Measurements from ENCODE around the gene MAP7D1.

Gene MAP7D1

DNA sequence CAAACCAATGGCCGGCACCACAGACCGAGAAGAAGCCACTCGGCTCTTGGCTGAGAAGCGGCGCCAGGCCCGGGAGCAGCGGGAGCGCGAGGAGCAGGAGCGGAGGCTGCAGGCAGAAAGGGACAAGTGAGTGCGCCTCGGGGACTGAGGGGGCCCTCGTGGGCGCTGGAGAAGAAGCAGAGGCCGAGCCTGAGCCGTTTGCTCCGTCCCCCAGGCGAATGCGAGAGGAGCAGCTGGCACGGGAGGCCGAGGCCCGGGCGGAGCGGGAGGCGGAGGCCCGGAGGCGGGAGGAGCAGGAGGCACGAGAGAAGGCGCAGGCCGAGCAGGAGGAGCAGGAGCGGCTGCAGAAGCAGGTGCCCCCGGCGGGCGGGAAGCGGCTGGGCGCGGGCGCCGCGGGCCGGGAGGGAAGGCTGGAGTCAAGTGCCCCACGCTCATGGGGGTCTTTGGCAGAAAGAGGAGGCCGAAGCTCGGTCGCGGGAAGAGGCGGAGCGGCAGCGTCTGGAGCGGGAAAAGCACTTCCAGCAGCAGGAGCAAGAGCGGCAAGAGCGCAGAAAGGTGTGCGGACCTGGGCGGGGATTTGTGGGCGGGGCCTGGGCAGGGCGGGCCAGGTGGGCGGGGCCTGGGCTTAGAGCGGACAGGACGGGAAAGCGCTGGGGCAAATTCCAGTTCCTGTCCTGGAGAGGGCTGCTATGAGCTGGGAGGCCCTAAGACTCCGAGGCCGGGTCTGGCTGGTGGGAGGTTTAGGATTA lies 22.7 kb downstream of the MAP7D1 start:
- no peak overlapping the region for H3K4me3 ChIP-seq (ENCODE audit: insufficient read depth, low read length, poor library complexity, severe bottlenecking)
- no peaks in the 10 kb centered on the region for H3K9me3 ChIP-seq (ENCODE audit: insufficient read depth, low read length)

DNA sequence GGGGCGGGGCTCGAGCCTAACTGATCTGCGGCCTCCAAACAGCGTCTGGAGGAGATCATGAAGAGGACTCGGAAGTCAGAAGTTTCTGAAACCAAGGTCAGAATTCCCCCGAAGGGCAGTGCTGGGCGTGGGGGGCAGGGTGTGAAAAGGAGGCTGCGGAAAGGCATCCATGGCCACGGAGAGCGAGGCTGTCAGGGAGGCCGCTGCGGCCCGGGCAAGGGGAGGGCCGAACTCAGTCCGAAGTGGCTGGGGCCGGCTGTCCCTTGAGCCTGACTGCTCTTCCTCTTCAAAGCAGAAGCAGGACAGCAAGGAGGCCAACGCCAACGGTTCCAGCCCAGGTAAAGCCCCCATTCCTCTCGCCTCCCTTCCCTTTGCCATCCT lies 23.2 kb downstream of the MAP7D1 start:
- no peaks in the 10 kb centered on the region for H3K36me3 ChIP-seq (ENCODE audit: low read length)

More for the DNA sequence above, 22.7 kb downstream of the MAP7D1 start:
- no peaks in the 10 kb centered on the region for H3K27me3 ChIP-seq (ENCODE audit: low read length)
- no peak overlapping the region for H2AFZ ChIP-seq (ENCODE audit: low read depth, low read length, severe bottlenecking)
- no peak overlapping the region for H3K4me2 ChIP-seq (ENCODE audit: low read depth, low read length, poor library complexity, severe bottlenecking)
- TF ChIP-seq, protein P1, sequence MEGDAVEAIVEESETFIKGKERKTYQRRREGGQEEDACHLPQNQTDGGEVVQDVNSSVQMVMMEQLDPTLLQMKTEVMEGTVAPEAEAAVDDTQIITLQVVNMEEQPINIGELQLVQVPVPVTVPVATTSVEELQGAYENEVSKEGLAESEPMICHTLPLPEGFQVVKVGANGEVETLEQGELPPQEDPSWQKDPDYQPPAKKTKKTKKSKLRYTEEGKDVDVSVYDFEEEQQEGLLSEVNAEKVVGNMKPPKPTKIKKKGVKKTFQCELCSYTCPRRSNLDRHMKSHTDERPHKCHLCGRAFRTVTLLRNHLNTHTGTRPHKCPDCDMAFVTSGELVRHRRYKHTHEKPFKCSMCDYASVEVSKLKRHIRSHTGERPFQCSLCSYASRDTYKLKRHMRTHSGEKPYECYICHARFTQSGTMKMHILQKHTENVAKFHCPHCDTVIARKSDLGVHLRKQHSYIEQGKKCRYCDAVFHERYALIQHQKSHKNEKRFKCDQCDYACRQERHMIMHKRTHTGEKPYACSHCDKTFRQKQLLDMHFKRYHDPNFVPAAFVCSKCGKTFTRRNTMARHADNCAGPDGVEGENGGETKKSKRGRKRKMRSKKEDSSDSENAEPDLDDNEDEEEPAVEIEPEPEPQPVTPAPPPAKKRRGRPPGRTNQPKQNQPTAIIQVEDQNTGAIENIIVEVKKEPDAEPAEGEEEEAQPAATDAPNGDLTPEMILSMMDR (IDR thresholded peaks at IDR 0.05; ENCODE audit: insufficient read depth, low read length, poor library complexity, severe bottlenecking) = no peak
- TF ChIP-seq EZH2phosphoT487 (conservative IDR thresholded peaks at IDR 0.05; ENCODE audit: low read length) = no peak
- no peaks in the 10 kb centered on the region for H3K36me3 ChIP-seq (ENCODE audit: low read length)
- no peaks in the 10 kb centered on the region for H3F3A ChIP-seq (ENCODE audit: insufficient read depth)
- no peaks in the 10 kb centered on the region for H3K79me2 ChIP-seq (ENCODE audit: insufficient read depth, low read length)
- H4K20me1 ChIP-seq (ENCODE audit: low read depth, low read length) = no peaks in the 10 kb centered on the region
- H3K9ac ChIP-seq (ENCODE audit: low read length) = no peak overlapping the region
- H3K27ac ChIP-seq (ENCODE audit: low read depth, low read length) = no peak overlapping the region
- no peaks in the 10 kb centered on the region for H3K9me2 ChIP-seq (replicated peaks; ENCODE audit: insufficient read depth, low read length)

DNA sequence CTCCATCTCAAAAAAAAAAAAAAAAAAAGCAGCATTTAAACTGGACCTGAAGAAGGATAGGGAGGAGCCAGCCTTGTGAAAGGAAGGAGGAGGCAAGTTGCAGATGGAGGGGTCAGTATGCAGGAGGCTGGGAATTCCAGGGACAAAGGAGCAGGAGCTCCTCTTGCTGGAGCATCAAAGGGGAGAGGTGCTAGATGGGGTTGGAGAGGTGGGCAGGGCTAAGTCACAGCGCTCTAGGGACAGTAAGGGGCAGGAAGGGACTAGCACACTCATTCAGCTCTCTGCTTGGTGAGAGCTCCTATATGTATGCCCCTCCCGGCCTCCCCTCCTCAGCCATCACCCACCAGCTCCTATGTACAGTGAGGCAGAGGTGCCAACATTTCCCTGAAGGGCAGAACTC lies 26.8 kb downstream of the MAP7D1 start:
- Histone ChIP-seq H3K9me2 (replicated peaks; ENCODE audit: insufficient read depth, low read length) (no peaks in the 10 kb centered on the region), H3K9ac (ENCODE audit: low read length) (no peak overlapping the region), H3K9me3 (ENCODE audit: insufficient read depth, low read length) (no peaks in the 10 kb centered on the region), H3K4me3 (ENCODE audit: insufficient read depth, low read length, poor library complexity, severe bottlenecking) (no peak overlapping the region), H2AFZ (ENCODE audit: low read depth, low read length, severe bottlenecking) (no peak overlapping the region), H3F3A (ENCODE audit: insufficient read depth) (no peaks in the 10 kb centered on the region), H4K20me1 (ENCODE audit: low read depth, low read length) (no peaks in the 10 kb centered on the region), H3K27ac (ENCODE audit: low read depth, low read length) (no peak overlapping the region), H3K36me3 (ENCODE audit: low read length) (no peaks in the 10 kb centered on the region), H3K4me2 (ENCODE audit: low read depth, low read length, poor library complexity, severe bottlenecking) (no peak overlapping the region), H3K79me2 (ENCODE audit: insufficient read depth, low read length) (no peaks in the 10 kb centered on the region), H3K27me3 (ENCODE audit: low read length) (no peaks in the 10 kb centered on the region)
- TF ChIP-seq EZH2phosphoT487 (conservative IDR thresholded peaks at IDR 0.05; ENCODE audit: low read length) = no peak
- TF ChIP-seq, protein P1 (IDR thresholded peaks at IDR 0.05; ENCODE audit: insufficient read depth, low read length, poor library complexity, severe bottlenecking) = no peak

More for the DNA sequence above, 23.2 kb downstream of the MAP7D1 start:
- H3K79me2 ChIP-seq (ENCODE audit: insufficient read depth, low read length) = no peaks in the 10 kb centered on the region
- H3K4me3 ChIP-seq (ENCODE audit: insufficient read depth, low read length, poor library complexity, severe bottlenecking) = no peak overlapping the region
- H3K27ac ChIP-seq (ENCODE audit: low read depth, low read length) = no peak overlapping the region
- H3F3A ChIP-seq (ENCODE audit: insufficient read depth) = no peaks in the 10 kb centered on the region
- H3K9me2 ChIP-seq (replicated peaks; ENCODE audit: insufficient read depth, low read length) = no peaks in the 10 kb centered on the region
- no peak overlapping the region for H3K9ac ChIP-seq (ENCODE audit: low read length)
- TF ChIP-seq, protein P1 (IDR thresholded peaks at IDR 0.05; ENCODE audit: insufficient read depth, low read length, poor library complexity, severe bottlenecking) = no peak
- TF ChIP-seq EZH2phosphoT487 (conservative IDR thresholded peaks at IDR 0.05; ENCODE audit: low read length) = no peak
- H3K9me3 ChIP-seq (ENCODE audit: insufficient read depth, low read length) = no peaks in the 10 kb centered on the region
- H2AFZ ChIP-seq (ENCODE audit: low read depth, low read length, severe bottlenecking) = no peak overlapping the region
- no peaks in the 10 kb centered on the region for H4K20me1 ChIP-seq (ENCODE audit: low read depth, low read length)
- no peak overlapping the region for H3K4me2 ChIP-seq (ENCODE audit: low read depth, low read length, poor library complexity, severe bottlenecking)
- H3K27me3 ChIP-seq (ENCODE audit: low read length) = no peaks in the 10 kb centered on the region

Measured in SU-DHL-6 (cell line).